IPS-18a (cell line): ENCODE data around the gene MYL12A.

Source experiments
- H3K27ac ChIP-seq: one replicate; pipeline ENCODE4 v1.5.1; 2013; ENCODE audit warnings: low read length
- H3K27me3 ChIP-seq: one replicate; pipeline ENCODE4 v1.6.1; 2013; ENCODE audit warnings: mild to moderate bottlenecking, low read length; ENCODE audit not compliant: control insufficient read depth, insufficient read depth
- H3K36me3 ChIP-seq: one replicate; pipeline ENCODE4 v1.6.1; 2013; ENCODE audit warnings: low read depth, low read length; ENCODE audit not compliant: control insufficient read depth
- H3K4me1 ChIP-seq: one replicate; pipeline ENCODE4 v1.6.1; 2013; ENCODE audit warnings: low read depth, low read length; ENCODE audit not compliant: control insufficient read depth
- H3K4me3 ChIP-seq: one replicate; pipeline ENCODE4 v1.5.1; 2013; ENCODE audit warnings: low read length
- H3K9ac ChIP-seq: one replicate; pipeline ENCODE4 v1.6.1; 2013; ENCODE audit warnings: mild to moderate bottlenecking, low read length, moderate library complexity
- H3K9me3 ChIP-seq: one replicate; pipeline ENCODE4 v1.6.1; 2013; ENCODE audit warnings: low read depth, low read length; ENCODE audit not compliant: control insufficient read depth

The MYL12A gene

DNA sequence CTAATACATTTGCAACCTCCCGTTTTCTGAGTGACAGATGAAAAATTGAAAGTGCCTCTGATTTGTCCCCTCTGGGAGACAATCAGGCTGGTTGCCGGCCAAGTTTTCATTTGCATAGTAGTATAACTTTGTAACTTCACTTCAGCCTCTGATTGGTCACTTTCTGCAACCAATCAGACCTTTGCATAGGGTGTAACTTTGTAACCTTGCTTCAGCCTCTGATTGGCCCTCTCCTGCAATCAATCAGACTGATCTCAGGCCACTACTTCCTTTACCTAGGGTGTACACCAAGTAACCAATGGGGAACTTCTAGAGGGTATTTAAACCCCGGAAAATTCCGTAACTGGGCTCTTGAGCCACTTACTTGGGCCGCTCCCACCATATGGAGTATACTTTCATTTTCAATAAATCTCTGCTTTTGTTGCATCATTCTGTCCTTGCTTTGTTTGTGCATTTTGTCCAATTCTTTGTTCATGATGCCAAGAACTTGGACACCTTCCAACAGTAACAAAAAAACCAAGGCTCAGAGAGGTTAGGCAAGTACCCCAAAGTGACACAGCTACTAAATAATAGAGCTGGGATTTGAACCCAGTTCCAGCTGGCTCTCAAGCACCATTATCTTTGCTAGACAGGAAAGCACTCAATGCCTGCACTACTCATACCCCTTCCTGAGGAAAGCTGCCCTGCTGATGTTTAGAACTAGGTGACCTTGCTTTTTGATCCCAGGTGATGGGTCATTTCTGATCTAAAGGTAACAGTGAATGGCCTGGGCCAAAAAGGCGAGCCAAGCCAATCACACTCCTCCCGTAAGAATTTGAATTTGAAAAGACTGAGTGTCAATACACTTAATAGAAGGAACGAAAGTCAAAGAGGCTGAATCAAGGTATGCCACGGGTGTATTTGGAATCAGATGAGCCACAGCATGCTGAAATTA, 16.9 kb upstream of the MYL12A start:
- Histone ChIP-seq H3K27ac (no peak overlapping the region), H3K27me3 (no peaks in the 10 kb centered on the region), H3K36me3 (no peaks in the 10 kb centered on the region), H3K4me3 (no peak overlapping the region), H3K9me3 (no peaks in the 10 kb centered on the region), H3K9ac (no peak overlapping the region), H3K4me1 (peaks cover 4% of the 10 kb centered on the region)

DNA sequence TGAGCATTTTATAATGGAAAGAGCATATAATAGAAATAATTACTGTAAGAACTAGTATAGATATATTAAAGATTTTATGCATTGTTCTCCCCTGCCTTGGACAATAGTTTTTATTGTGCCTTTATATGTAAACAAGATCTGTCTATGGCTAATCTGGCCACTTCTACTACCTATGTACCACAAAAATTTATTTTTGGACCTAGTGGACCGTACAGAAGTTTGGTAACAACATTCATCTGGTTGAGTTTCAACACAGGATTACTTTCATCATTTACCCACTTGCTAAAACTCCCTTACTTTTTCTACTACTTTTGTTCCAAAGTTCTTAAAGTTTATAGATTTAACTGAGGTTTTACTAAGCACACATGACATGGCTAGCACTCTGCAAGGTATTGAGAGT, 14.6 kb upstream of the MYL12A start:
- Histone ChIP-seq H3K27me3 (no peaks in the 10 kb centered on the region), H3K9me3 (no peaks in the 10 kb centered on the region), H3K4me3 (no peak overlapping the region), H3K9ac (no peak overlapping the region), H3K36me3 (no peaks in the 10 kb centered on the region), H3K27ac (no peak overlapping the region), H3K4me1 (peaks cover 4% of the 10 kb centered on the region)

DNA sequence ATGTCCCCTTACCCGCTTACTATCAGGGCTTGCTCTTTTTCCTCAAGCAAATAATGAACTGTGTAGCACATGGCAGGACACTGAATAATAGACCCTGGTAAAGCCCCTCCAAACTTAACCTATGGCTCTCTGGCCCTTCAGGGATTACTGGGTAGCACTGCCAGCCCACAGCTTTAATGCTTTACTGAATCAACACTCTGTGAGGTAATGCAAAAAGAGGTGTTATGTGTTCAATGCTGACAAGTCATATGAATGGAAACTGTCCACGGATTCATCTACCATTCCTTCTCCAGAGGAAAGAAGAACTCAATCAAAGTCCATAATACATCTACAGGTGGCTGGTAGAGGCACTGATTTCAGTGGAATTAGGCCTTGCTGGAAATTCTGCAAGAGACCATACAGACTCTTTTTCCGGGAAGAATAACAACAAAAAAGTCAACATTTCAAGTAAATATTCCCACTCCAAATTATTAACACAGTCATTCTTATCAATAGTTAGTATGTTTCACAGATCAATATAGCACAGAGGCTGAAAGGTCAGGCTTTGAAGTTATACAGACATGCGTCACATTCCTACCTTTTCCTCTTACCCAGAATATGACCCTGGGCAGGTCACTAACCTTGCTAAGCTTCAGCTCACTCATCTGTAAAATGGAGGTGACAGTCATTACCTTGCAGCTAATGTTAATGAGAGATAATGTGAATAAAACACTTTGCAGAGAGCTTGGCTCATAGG, 14.0 kb upstream of the MYL12A start:
- Histone ChIP-seq H3K4me3 (no peak overlapping the region), H3K9ac (no peak overlapping the region), H3K27me3 (no peaks in the 10 kb centered on the region), H3K4me1 (peaks cover 4% of the 10 kb centered on the region), H3K36me3 (no peaks in the 10 kb centered on the region), H3K27ac (no peak overlapping the region), H3K9me3 (no peaks in the 10 kb centered on the region)

DNA sequence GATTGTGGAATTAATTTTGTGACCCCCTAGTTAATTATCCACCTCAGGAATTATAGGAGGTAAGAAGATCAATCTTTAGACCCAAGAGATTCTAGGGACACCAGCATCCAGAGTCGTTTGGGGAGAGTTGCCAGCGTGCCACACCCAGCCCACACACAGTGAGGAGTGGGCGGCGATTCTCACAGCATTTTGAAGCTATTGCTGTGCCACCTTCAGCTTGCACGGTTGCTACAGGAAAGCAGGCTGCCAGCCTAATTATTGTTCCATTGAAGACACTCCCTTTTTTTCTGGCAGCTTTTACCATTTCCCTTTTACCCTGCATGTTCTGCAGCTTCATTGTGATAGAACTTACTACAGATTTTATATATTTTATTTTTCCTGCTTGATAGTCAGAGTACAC, 13.1 kb upstream of the MYL12A start:
- H3K4me1 ChIP-seq, result peaks cover 4% of the 10 kb centered on the region
- no peak overlapping the region for H3K9ac ChIP-seq

DNA sequence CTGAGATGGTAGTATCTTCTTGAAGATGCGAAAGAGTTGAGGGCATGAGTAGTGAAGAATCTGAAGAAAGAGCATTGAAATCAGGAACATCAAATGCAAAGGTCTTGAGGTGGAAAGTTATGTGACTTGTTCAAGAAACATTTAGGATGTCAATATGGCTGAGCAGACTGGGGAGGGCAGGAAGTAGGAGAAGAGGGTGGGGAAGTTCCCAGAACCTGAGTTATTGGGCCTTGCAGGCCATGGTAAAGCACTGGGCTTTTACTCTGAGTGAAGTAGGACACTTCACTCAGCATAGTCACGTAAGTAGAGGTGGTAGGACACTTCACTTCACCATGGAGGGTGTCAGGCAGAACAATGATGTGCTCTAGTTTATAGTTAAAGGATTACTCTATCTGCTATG, 11.8 kb upstream of the MYL12A start:
- Histone ChIP-seq H3K27me3 (no peaks in the 10 kb centered on the region), H3K4me1 (peaks cover 4% of the 10 kb centered on the region), H3K4me3 (no peak overlapping the region), H3K36me3 (no peaks in the 10 kb centered on the region), H3K9me3 (no peaks in the 10 kb centered on the region), H3K27ac (no peak overlapping the region), H3K9ac (no peak overlapping the region)

More for the DNA sequence above, 13.1 kb upstream of the MYL12A start:
- H3K4me3 ChIP-seq, result no peak overlapping the region
- no peak overlapping the region for H3K27ac ChIP-seq
- H3K27me3 ChIP-seq, result no peaks in the 10 kb centered on the region
- H3K36me3 ChIP-seq, result no peaks in the 10 kb centered on the region
- no peaks in the 10 kb centered on the region for H3K9me3 ChIP-seq

DNA sequence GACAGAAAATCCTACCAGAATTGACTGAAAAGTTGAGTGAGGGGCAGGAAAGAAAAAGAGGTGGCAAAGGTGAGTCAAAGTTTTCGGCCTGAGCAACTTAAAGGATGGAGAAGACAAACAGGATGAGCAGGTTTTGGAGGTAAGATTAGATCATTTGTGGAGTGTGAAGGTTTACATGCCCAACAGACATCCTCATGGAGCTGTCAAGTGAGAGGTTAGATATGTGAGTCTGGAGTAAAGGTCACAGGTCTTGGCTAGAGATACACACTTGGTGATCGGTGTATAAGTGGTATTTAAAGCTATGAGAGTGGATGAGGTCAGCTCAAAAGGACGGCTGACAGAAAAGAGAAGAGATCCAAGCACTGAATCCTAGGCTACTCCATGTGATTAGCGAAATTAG, 11.1 kb upstream of the MYL12A start:
- Histone ChIP-seq H3K27me3 (no peaks in the 10 kb centered on the region), H3K9ac (no peak overlapping the region), H3K4me3 (no peak overlapping the region), H3K9me3 (no peaks in the 10 kb centered on the region), H3K36me3 (no peaks in the 10 kb centered on the region), H3K27ac (no peak overlapping the region), H3K4me1 (no peaks in the 10 kb centered on the region)

DNA sequence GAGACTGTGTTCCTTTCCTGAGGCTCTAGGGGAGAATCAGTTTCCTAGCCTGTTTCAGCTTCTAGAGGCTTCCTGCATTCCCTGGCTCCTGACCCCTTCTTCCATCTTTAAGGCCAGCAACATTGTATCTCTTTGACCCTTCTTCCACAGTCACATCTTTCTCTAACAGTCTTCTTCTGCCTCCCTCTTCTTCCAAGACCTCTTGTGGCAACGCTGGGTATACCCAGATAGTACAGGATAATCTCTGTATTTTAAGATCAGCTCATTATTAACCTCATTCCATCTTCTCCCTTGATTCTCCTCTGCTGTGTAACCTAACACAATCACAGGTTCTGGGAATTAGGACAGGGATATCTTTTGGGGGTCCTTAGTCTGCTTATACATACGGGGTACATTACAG, 8.9 kb upstream of the MYL12A start:
- no peak overlapping the region for H3K9ac ChIP-seq
- H3K36me3 ChIP-seq, result no peaks in the 10 kb centered on the region
- no peak overlapping the region for H3K4me3 ChIP-seq
- H3K27me3 ChIP-seq, result no peaks in the 10 kb centered on the region
- no peaks in the 10 kb centered on the region for H3K9me3 ChIP-seq
- no peaks in the 10 kb centered on the region for H3K4me1 ChIP-seq
- H3K27ac ChIP-seq, result no peak overlapping the region

DNA sequence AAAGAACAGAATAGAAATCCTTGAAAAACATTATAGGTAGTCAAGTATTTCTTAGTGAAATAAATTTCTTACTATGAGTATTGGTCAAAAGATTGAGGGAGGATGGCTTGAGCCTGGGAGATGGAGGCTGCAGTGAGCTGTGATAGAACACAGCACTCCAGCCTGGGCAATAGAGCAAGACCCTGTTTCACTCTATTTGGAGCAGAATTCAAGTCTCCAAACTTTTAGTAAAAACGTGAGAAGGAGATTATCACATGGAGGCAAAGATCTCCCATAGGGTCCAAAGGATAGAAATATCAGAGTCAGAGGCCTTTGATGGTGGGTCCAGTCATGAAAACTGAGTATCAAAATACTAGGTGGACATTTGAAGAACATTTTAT, 2.4 kb upstream of the MYL12A start:
- Histone ChIP-seq H3K27me3 (peaks cover 4% of the 10 kb centered on the region), H3K9ac (no peak overlapping the region), H3K9me3 (no peaks in the 10 kb centered on the region), H3K27ac (no peak overlapping the region), H3K36me3 (peaks cover 5% of the 10 kb centered on the region), H3K4me1 (peaks cover 19% of the 10 kb centered on the region), H3K4me3 (no peak overlapping the region)

DNA sequence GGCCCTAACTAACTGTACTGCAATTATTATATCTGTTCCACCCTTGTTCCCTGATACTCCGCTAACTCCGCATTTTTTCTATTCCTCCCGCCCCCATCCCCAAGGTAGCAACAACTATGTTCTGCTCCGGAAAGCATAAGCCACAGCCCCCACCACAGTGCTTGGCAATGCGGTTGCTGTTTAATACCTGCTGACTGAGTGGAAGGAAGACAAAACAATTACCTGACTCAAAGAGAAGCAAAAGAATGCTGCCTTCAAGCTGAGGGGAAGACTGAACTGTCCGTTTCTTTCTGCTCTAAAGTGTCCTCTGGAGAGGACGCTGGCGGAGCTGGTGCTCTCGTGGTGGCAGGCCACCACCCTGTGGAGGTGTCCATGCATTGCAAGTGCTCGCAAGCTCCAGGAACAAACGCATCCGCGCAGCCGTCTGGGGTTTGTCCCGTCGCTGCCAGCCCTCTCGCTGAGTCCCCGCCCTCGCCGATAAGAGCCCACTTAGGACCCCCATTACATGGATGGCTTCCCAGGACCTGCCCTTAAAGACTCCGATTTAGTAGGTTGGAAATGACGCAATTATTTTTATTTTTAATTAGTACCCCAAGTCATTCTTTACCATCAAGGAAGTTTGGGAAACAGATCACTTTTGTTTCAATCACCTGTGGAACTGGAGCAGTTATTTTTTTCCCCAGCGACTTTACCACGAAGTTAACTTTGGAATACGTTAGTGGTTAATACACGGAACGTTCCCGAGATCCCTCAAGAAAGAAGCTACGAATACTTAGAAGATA, 1.6 kb upstream of the MYL12A start:
- H3K27ac ChIP-seq, result no peak overlapping the region
- no peaks in the 10 kb centered on the region for H3K9me3 ChIP-seq
- peaks cover 4% of the 10 kb centered on the region for H3K27me3 ChIP-seq
- H3K36me3 ChIP-seq, result peaks cover 10% of the 10 kb centered on the region
- H3K9ac ChIP-seq, result peak overlapping the region; percentile 99
- peaks cover 19% of the 10 kb centered on the region for H3K4me1 ChIP-seq
- H3K4me3 ChIP-seq, result peak overlapping the region; percentile 90

DNA sequence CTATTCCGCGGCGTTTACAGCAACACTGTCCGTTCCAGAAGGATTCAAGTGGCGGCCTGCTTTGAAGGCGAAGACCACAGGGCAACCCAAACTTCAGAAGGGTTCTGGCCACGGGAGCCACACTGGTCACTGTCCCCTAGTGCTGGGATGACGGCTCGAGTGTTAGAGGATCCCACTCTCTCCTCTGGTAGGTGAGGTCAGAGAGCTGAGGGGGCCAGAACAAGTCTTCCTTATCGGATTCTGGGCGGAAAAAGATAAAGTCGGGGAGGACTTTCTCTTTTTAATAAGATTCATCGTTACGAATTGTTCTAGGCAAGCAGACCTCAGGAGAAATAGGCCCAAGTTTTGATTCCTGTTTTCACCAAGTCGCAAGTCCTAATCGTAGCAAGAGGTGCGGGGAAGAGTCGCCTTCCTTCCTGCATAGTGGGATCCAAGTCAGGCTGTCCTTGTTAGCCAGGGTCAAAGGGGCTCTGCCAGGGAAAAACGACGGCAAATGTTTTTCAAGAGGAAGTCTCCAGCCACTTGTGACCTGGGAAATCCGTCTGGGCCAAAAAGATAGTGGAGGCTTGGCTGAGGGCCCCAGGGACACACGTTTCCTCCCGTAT, 864 bp upstream of the MYL12A start:
- peaks cover 10% of the 10 kb centered on the region for H3K36me3 ChIP-seq
- peak overlapping the region; percentile 90 for H3K4me3 ChIP-seq
- H3K9me3 ChIP-seq, result no peaks in the 10 kb centered on the region
- peaks cover 4% of the 10 kb centered on the region for H3K27me3 ChIP-seq
- peak overlapping the region; percentile 99 for H3K9ac ChIP-seq
- H3K4me1 ChIP-seq, result peaks cover 19% of the 10 kb centered on the region
- no peak overlapping the region for H3K27ac ChIP-seq

DNA sequence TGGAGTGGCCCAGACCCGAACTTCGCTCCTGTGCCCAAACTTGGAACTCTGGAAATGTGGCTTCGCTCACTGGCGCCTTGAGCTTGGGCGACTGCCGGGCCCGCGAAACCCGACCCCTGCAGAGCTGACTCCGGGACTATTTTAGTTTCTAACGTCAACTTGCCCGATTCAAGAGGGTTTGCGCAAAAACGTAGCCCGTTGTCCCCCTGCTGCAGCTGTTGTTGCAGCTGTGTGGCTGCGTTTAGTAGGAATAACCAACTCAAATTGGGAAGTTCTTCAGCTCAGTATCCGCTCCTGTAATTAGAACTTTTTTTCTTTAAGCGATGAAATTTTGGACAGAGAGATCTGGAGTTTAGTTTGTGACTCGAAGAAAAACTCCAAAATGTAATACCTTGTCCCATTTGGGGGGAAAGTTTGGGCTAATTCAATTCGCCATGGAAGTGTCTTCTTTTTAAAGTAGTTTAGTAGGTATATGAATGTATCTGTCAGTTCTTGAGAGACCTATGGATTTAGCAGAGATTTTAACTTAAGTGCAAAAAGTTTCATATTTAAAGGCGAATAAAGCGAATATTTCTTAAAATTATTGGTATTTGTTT, 559 bp downstream of the MYL12A start:
- Histone ChIP-seq H3K4me3 (peak overlapping the region; percentile 90), H3K36me3 (peaks cover 12% of the 10 kb centered on the region), H3K4me1 (peaks cover 19% of the 10 kb centered on the region), H3K27me3 (peaks cover 4% of the 10 kb centered on the region), H3K9me3 (no peaks in the 10 kb centered on the region), H3K27ac (peak overlapping the region; percentile 100), H3K9ac (peak overlapping the region; percentile 99)
